ENCODE results near the gene IL20.

Gene IL20

GRCh38 chr1:206826394-206826793 is 39.0 kb upstream of the IL20 start:
- TF ChIP-seq TAF1 (IDR thresholded peaks at IDR 0.05; ENCODE audit: low read depth) (no peak), YY1 (IDR thresholded peaks at IDR 0.05; ENCODE audit: low read depth) (no peak), NFIC (IDR thresholded peaks at IDR 0.05) (no peak), USF1 (IDR thresholded peaks at IDR 0.05) (no peak), FOXM1 (IDR thresholded peaks at IDR 0.05; ENCODE audit: borderline replicate concordance, low read depth) (no peak), CEBPB (IDR thresholded peaks at IDR 0.05) (no peak), RAD21 (IDR thresholded peaks at IDR 0.05; ENCODE audit: low read depth) (no peak)

DNA sequence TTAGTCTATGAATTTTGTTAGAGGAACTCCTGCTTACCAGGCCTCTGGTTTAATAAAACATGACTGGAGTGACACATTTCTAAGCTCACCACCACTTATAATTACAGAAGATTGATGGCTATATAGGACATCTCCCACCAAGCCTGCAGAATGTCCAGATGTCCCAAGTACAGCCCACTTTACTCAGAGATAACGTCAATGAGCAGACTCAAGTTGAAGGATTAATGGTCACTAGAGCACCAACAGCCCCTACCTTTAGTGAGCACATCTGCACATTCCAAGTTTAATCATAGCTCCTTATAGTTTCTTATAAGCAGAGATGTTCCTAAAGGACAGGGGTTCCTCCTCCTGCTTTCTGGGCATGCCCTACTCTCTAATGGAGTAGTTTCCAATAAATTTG is 37.4 kb upstream of the IL20 start:
- TF ChIP-seq YY1 (IDR thresholded peaks at IDR 0.05; ENCODE audit: low read depth) (no peak), TEAD4 (IDR thresholded peaks at IDR 0.05) (no peak), CEBPB (IDR thresholded peaks at IDR 0.05) (no peak), TCF12 (IDR thresholded peaks at IDR 0.05; ENCODE audit: low read depth) (no peak), USF1 (IDR thresholded peaks at IDR 0.05) (no peak), FOXM1 (IDR thresholded peaks at IDR 0.05; ENCODE audit: borderline replicate concordance, low read depth) (no peak), EGR1 (IDR thresholded peaks at IDR 0.05) (no peak)

- TF ChIP-seq NFIC (IDR thresholded peaks at IDR 0.05) (no peak), FOXM1 (IDR thresholded peaks at IDR 0.05; ENCODE audit: borderline replicate concordance, low read depth) (no peak), TCF12 (IDR thresholded peaks at IDR 0.05; ENCODE audit: low read depth) (no peak), CREB1 (IDR thresholded peaks at IDR 0.05; ENCODE audit: low read depth) (no peak), CEBPB (IDR thresholded peaks at IDR 0.05) (no peak), ZBTB7A (IDR thresholded peaks at IDR 0.05; ENCODE audit: low read depth) (no peak), USF1 (IDR thresholded peaks at IDR 0.05) (no peak), TAF1 (IDR thresholded peaks at IDR 0.05; ENCODE audit: low read depth) (no peak), EGR1 (IDR thresholded peaks at IDR 0.05) (no peak), EP300 (IDR thresholded peaks at IDR 0.05; ENCODE audit: borderline replicate concordance) (no peak), TEAD4 (IDR thresholded peaks at IDR 0.05) (no peak), YY1 (IDR thresholded peaks at IDR 0.05; ENCODE audit: low read depth) (no peak)
- TF ChIP-seq, protein P1, sequence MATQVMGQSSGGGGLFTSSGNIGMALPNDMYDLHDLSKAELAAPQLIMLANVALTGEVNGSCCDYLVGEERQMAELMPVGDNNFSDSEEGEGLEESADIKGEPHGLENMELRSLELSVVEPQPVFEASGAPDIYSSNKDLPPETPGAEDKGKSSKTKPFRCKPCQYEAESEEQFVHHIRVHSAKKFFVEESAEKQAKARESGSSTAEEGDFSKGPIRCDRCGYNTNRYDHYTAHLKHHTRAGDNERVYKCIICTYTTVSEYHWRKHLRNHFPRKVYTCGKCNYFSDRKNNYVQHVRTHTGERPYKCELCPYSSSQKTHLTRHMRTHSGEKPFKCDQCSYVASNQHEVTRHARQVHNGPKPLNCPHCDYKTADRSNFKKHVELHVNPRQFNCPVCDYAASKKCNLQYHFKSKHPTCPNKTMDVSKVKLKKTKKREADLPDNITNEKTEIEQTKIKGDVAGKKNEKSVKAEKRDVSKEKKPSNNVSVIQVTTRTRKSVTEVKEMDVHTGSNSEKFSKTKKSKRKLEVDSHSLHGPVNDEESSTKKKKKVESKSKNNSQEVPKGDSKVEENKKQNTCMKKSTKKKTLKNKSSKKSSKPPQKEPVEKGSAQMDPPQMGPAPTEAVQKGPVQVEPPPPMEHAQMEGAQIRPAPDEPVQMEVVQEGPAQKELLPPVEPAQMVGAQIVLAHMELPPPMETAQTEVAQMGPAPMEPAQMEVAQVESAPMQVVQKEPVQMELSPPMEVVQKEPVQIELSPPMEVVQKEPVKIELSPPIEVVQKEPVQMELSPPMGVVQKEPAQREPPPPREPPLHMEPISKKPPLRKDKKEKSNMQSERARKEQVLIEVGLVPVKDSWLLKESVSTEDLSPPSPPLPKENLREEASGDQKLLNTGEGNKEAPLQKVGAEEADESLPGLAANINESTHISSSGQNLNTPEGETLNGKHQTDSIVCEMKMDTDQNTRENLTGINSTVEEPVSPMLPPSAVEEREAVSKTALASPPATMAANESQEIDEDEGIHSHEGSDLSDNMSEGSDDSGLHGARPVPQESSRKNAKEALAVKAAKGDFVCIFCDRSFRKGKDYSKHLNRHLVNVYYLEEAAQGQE (IDR thresholded peaks at IDR 0.05; ENCODE audit: low read depth), result no peak
- TF ChIP-seq, protein P2, sequence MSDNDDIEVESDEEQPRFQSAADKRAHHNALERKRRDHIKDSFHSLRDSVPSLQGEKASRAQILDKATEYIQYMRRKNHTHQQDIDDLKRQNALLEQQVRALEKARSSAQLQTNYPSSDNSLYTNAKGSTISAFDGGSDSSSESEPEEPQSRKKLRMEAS (IDR thresholded peaks at IDR 0.05), result no peak
These were observed 36.7 kb upstream of the IL20 start for GRCh38 chr1:206828765-206829164.

- no peak for TF ChIP-seq TAF1 (IDR thresholded peaks at IDR 0.05; ENCODE audit: low read depth)
- no peak for TF ChIP-seq USF1 (IDR thresholded peaks at IDR 0.05)
- no peak for TF ChIP-seq FOXM1 (IDR thresholded peaks at IDR 0.05; ENCODE audit: borderline replicate concordance, low read depth)
- no peak for TF ChIP-seq NFIC (IDR thresholded peaks at IDR 0.05)
These were observed 36.1 kb upstream of the IL20 start for GRCh38 chr1:206829282-206829681.

GRCh38 chr1:206829875-206830274 is 35.5 kb upstream of the IL20 start:
- TF ChIP-seq TCF12 (IDR thresholded peaks at IDR 0.05; ENCODE audit: low read depth) (no peak), EGR1 (IDR thresholded peaks at IDR 0.05) (no peak), CEBPB (IDR thresholded peaks at IDR 0.05) (no peak), ZBTB7A (IDR thresholded peaks at IDR 0.05; ENCODE audit: low read depth) (no peak), TAF1 (IDR thresholded peaks at IDR 0.05; ENCODE audit: low read depth) (no peak), USF1 (IDR thresholded peaks at IDR 0.05) (no peak), FOXM1 (IDR thresholded peaks at IDR 0.05; ENCODE audit: borderline replicate concordance, low read depth) (no peak), CREB1 (IDR thresholded peaks at IDR 0.05; ENCODE audit: low read depth) (no peak), NFIC (IDR thresholded peaks at IDR 0.05) (no peak), TEAD4 (IDR thresholded peaks at IDR 0.05) (no peak), EP300 (IDR thresholded peaks at IDR 0.05; ENCODE audit: borderline replicate concordance) (no peak), YY1 (IDR thresholded peaks at IDR 0.05; ENCODE audit: low read depth) (no peak), RAD21 (IDR thresholded peaks at IDR 0.05; ENCODE audit: low read depth) (no peak)
- TF ChIP-seq, protein P2 (IDR thresholded peaks at IDR 0.05), result no peak
- TF ChIP-seq, protein P1 (IDR thresholded peaks at IDR 0.05; ENCODE audit: low read depth), result no peak
